GM18951 (cell line): ENCODE measurements around the gene IGFN1.

ENCODE experiments used
- POLR2A ChIP-seq: IDR thresholded peaks from 4 replicates; pipeline ENCODE4 v1.6.1; 2011; ENCODE audit warnings: mild to moderate bottlenecking; ENCODE audit not compliant: insufficient read length, insufficient read depth; ENCODE audit errors: extremely low read depth
- in situ Hi-C: fragments of 300-500 bp; cut with MboI; formaldehyde crosslinking; loops from one replicate; pipeline ENCODE4 v1.12.0; 2022; ENCODE audit warnings: low sequenced_read_pairs, mixed read lengths, inconsistent platforms; ENCODE audit not compliant: unreplicated experiment

The IGFN1 gene

DNA sequence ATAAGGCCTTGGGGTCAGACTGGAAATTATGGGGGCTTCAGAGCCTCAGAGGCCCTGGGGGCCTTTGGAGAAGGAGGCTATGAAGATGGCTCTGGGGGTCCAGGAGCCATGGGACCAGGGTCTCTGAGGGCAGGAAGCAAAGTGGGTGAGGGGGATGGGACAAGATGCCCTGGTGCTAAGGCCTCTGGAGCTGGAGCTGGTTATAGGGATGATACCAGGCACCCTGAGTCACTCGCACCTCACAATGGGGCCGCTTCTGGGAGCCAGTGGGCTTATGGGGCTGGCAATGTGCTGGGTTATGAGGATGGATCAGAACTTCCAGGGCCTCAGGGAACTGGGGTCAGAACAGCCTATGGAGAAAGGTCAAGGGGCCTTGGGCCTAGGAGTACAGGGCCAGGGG is 17.6 kb downstream of the IGFN1 start:
- in situ Hi-C loops = no loop called here
- no peak for TF ChIP-seq POLR2A

DNA sequence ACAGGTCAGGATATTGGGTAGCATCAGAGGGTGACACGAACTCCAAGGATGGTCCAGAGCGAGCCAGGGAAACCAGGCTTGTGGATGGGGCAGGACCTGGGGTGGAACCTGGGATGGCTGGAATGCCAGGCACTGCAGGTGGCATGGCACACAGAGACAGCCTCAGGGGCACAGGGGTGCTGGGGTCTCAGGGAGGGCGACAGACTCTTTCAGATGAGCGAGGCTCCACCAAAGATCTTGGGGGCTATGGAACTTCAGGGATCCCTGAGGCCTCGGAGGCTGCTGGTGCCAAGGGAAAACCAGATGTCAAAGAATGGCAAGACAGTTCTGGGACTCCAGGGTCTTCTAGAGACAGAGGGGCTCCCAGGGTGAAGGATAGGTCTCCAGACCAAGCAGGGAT is 21.4 kb downstream of the IGFN1 start:
- in situ Hi-C loops = no loop called here
- TF ChIP-seq POLR2A = no peak

DNA sequence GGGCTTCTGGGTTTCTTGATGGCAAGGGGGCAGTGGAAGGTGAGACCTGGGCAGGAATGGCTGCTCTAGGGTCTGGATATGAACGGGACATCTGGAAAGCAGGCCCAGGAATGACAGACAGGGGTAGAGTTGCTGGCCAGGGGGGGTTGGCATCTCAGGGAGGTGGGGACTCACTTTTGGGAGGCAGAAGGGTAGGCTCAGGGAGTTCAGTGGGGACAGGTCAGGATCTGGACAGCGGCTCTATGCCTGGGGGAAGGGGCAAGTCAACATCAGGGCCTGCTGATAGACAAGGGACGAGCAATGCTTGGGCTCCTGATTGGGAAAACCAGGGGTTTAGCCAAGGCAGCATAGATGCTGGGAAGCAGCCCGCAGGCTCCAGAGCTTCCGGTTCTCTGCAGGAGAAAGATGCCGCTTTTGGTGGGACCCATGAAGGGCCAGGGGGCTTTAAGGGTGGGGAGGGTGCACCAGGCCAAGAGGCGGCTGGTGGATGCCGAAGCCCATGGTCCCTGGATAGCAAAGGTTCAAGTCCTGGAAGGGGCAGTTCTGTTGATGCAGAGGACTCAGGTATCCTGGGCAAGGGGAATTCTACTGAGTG is 21.9 kb downstream of the IGFN1 start:
- no peak for TF ChIP-seq POLR2A
- in situ Hi-C loops = no loop called here

DNA sequence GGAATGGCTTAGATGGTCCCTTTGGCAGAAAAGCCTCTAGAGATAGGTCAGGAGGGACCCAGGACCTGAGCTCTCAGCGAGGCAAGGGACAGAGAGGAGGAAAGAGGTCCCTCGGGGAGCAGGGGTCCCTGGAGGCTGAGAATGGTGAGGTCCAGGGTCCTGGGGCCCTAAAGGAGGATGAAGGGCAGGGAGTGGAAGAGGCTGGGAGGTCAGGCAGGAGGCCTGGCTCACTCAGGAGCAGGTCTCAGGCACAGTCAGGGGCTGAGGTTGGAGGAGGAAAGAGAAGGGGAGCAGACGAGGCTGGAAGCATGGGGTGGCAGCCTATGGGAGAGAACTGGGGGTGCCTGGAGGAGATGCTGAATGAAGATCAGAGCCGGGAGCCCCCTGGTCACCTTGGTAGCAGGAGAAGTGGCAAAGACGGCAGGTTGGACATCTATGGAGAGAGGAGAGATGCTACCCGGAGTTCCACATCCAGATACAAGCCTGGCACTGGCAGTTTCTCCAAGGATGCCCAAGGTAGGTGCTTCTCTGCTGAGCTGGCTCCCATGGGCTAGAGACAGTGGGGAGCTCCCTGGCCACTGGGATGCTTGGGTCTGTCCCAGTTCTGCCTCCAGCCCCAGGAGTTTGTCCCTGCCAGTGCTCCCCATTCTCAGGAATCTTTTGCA is 22.6 kb downstream of the IGFN1 start:
- TF ChIP-seq POLR2A = no peak
- in situ Hi-C loops = no loop called here

DNA sequence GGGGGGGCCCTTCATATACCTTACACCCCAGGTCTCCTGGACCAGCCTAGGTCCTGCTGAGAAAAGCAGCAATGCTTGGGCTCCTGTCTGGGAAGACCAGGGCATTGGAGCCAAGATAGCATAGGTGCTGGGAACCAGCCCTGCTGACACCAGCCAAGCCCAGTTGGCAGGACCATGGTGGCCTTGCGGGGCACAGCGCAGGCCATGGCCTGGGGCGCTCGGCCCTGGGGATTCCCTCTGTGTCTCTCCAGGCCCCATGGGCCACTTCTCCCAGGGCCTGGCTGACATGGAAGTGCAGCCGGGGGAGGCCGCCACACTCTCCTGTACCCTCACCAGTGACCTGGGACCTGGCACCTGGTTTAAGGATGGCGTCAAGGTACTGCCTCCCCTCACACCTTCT is 23.3 kb downstream of the IGFN1 start:
- TF ChIP-seq POLR2A = no peak

DNA sequence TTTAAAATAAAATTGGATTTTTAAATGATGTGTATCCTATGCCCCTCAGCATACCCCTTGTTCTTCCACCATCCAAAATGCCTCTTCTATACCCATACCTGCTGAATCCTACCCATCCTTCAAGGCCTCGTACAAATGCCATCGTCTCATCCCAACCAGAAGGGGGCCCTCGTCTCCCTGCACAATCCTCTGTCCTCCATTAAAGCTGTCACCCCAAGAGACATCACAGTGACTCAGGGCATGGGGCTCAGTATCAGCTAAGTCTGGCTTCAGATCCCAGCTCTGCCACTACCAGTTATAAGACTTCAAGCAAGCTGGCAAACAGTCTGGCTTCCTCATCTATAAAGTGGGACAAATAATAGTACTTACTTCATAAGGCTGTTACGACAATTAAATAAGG is 23.8 kb downstream of the IGFN1 start:
- in situ Hi-C loops = no loop called here
- TF ChIP-seq POLR2A = no peak

More for the DNA sequence above, 23.3 kb downstream of the IGFN1 start:
- in situ Hi-C loops = no loop called here

DNA sequence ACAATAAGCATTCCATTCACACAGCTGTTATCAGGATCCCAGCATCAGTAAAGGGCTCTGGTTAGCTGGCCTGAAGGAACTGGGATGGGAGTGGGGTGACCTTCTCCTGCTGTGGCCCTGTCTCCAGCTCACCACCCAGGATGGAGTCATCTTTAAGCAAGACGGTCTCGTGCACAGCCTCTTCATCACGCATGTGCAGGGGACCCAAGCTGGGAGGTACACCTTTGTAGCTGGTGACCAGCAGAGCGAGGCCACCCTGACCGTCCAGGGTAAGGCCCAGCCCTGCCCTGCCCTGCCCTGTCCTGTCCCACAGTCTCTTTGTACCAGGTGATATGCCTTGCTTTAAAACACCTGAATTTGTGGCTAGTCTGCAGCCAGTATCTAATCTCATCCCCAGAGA is 24.3 kb downstream of the IGFN1 start:
- TF ChIP-seq POLR2A = no peak
- in situ Hi-C loops = no loop called here

DNA sequence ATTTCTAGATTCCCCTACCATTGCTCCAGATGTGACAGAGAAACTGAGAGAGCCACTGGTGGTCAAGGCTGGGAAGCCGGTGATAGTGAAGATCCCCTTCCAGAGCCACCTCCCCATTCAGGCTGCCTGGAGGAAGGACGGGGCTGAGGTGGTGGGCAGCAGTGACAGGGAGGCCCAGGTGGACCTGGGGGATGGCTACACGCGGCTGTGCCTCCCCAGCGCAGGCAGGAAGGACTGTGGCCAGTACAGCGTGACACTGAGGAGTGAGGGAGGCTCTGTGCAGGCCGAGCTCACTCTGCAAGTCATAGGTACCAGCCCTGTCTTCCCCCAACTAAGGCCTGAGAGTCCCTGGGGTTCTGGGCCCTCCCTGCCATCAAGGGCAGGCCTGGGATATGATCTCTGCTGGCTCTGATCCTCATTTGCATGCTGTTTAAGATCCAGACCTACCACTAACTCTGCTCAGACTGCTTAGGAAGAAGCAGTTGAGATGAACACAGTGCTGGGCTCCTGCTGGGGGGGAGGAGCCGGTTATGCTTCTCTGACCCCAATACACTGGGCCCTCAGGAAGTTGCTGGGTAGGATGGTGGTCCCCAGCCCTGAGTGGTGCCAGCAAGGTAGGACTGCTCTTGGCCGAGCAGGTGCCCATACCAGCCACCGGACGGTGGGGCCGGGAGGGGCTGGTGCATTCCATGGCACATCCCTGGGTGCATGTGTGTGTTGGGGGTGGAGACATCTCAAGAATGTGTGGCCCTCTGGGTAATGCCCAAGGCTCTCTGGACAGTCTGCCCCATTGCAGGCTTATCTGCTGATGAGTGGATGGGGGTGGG is 25.1 kb downstream of the IGFN1 start:
- in situ Hi-C loops = no loop called here
- TF ChIP-seq POLR2A = no peak

DNA sequence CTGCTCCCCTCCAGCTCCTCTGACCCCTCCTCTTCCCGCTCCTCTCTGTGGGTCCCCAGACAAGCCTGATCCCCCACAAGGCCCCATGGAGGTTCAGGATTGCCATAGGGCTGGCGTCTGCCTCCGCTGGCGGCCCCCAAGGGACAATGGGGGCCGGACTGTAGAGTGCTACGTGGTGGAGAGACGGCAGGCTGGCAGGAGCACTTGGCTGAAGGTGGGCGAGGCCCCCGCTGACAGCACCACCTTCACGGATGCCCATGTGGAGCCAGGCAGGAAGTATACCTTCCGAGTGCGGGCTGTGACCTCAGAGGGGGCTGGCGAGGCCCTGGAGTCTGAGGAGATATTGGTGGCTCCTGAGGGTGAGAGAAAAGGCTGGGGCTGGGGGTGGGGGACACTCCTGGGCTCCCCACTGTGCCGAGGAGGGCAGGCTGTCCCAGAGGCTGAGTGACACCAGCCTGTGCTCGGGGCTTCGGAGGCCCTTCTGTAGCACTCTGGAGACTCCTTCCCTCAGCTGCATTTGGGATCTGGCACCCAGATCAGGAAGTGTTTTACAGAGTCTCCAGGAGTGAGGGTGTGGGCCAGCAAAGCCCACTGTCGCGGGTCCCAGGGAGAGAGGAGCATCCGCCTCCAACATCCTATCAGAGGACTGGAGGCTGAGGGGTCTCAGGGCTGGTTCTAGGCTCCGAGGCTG is 25.9 kb downstream of the IGFN1 start:
- in situ Hi-C loops = no loop called here
- TF ChIP-seq POLR2A = no peak

DNA sequence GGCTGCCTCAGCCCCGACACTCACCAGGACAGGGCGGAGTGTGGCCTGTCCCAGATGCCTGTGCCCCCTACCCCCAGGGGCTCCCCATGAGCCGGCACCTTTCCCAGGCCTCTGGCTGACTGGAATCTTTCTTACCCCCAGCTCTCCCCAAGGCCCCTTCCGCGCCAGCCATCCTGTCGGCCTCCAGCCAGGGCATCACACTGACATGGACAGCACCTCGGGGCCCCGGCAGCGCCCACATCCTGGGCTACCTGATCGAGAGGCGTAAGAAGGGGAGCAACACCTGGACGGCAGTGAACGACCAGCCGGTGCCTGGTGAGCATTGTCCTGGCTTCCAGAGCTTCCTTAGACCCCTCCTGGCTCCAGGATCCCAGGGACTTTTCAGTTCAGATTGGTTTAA is 26.5 kb downstream of the IGFN1 start:
- in situ Hi-C loops = no loop called here
- TF ChIP-seq POLR2A = no peak

DNA sequence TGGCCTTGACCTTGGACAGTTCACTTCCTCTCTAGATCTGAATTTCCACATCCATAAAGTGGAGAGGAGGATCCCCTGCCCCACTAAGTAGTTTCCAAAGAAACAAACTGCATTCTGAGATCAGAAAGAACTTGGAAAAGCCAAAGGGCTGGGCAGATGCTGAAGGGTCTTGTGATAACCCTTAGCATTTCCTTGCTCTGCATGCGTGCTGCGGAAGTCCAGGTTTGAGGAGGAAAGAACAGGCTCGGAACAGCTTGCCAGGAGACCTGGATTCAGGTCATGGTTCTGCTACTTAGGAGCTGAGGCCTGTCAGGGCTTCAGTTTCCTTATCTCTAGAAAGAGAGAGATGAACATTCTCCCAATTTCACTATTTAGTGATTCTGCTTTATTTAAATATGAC is 27.2 kb downstream of the IGFN1 start:
- TF ChIP-seq POLR2A = no peak
- in situ Hi-C loops = no loop called here

DNA sequence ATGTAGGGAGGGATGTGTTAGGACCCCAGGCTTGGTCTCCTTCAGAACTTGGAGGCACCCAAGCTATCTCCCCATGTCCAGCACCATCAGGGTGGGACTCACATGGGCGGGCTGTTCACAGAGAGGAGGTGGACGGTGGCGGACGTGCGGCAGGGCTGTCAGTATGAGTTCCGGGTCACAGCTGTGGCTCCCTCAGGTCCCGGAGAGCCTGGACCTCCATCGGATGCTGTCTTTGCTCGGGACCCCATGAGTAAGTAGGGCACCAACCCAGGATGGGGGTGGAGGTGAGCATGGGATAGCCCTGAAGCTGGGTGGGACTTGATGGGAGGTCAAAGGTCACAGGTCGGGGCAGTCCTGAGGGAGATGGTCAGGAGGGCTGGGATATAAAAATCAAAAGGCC is 27.8 kb downstream of the IGFN1 start:
- in situ Hi-C loops = no loop called here
- TF ChIP-seq POLR2A = no peak
